Effector CD4-positive, alpha-beta T cell (primary cell): ENCODE measurements around the gene NR3C1.
A peak's percentile ranks its signal among the peaks of the same experiment; 100 is the strongest.

Experiments
- DNase-seq: peaks from one replicate; pipeline ENCODE4 v3.0.0-alpha.2; 2020
- total RNA-seq: gene quantifications from one replicate; lab custom pipeline; 2026; lab: John Stamatoyannopoulos, UW

The NR3C1 gene
- total RNA-seq: 207 reads per million, percentile 93 among the genes with 10 or more reads in this experiment

DNA sequence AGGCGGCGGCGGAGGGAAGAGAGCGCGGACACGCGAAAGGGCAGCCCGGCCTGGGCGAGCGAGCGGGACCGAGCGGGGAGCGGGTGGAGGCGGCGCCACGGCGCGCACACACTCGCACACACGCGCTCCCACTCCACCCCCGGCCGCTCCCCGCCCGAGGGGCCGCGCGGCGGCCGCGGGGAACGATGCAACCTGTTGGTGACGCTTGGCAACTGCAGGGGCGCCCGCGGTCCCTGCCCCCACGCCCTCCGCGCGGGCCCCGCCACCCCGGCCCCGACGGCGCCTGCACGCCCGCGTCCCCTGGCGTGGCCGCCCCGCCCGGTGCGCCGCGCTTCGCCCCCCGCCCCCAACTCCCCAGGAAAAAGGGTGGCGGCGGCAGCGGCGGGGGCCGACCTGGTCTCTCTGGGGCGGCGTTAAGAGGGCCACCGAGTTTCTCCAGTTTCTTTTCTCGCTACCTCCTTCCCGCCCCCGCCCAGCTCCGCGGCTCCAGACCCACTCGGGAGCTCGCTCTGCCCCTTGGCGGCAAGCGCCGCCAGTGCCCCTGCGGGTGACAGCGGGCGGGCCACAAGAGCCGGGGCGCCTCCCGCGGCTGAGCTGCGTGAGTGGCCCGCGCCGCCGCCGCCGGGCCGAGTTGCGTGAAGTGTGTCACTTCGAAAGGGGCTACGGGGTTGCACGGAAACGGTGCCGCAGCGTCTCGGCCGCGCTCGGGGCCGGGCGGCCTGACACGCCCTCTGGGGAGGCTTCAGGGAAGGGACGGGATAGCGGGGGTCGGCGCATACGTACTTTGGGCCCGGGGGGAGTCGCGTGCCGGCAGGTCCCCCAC lies at the start of gene NR3C1:
NR3C1 (minus strand) TSS at position 94 of the 823 bp plus-strand sequence. CDS start 2,847 bp downstream, outside the sequence.
- peak; percentile 83 for DNase-seq

DNA sequence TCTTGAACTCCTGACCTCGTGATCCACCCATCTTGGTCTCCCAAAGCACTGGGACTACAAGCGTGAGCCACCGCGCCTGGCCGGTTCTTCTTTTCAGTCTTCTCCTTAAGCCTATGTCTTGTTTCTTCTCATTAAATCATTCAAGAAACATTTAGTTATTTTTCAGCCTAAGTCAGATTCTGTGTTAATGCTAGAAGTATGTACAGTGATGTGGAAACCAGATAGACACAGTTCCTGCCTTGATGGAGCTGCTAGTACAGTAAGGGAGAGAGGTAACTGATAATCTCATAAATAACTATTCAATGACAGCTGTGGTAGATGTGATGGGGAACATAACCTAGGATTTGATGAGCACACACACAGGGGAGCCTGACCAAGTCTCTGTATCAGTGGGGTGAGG lies 46.3 kb upstream of the NR3C1 start:
- no peak for DNase-seq

GRCh38 chr5:143448518-143448917 lies 45.0 kb upstream of the NR3C1 start:
- DNase-seq: no peak

GRCh38 chr5:143447983-143448382 lies 44.5 kb upstream of the NR3C1 start:
- DNase-seq: no peak

DNA sequence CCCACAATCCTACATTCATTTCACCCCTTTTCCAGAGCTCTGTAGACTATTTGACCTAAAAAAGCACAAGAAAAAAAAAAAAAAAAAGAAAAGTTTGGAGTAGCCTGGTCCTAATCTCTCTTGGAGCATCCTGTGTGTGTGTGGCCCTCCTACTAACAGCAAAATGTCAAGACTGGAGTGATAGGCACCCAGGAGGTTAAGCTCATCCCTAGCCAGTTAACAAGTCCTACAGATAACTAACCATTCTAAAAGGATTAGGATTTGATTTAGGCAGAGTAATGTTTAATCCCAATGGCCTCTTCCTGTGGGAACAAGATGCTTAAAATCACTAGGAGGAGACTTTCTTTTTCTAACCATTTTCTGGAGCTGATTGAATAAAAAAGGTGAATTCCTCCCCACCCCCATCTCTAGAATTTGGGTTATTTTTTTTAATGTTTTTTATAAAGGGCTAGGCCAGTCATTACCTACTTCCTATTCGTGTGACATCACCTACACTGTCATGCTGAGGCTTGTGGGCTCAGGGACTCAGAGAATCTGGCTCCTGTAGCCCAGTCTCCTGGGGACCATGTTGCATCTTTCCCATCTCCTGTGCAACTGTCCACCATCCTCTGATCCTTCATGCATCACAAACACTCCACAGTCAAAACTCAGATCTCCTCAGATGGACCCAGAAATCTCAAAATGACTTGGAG lies 43.2 kb upstream of the NR3C1 start:
- DNase-seq: no peak

DNA sequence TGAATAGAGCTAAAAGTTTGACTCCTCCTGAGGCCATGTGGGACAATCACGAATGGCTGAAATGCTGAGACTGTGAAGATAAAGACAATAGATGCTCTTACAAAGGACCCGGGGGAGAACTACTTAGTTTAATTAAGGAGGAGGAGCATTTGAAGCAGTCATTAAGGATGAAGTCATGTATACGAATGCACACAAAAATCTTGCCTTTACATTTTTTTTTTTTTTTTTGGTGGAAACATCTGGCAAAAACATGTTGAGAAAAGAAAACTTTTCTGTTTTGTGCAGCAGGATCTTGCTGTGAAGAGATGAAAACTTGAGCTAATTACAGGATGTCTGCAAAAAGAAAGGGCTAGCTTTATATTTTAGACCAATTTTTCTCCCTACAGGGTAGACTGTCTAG lies 42.3 kb upstream of the NR3C1 start:
- DNase-seq: no peak

GRCh38 chr5:143443330-143443729 lies 39.8 kb upstream of the NR3C1 start:
- DNase-seq: no peak

GRCh38 chr5:143442385-143442784 lies 38.9 kb upstream of the NR3C1 start:
- DNase-seq: no peak

- DNase-seq: no peak
Observed at GRCh38 chr5:143440448-143441115, 37.1 kb upstream of the NR3C1 start.

GRCh38 chr5:143437666-143438273 lies 34.3 kb upstream of the NR3C1 start:
- no peak for DNase-seq

DNA sequence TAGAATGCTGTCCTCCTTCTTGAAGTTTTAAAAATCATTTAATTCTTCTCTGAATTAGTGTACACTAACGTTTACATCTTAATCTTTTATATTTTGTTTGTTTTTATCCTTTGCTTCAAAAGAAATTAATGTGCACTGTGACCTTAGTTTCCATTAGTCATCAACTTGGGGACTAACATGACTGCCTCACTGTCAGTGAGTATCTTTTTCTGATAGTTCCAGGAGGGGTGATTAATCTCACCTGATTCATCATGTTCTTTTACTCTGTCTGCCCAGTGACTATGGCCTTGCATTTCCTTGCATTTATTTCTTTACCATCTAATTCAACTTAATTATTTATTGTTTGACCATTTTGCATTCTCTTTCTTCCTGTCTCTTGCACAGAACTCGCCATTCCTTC lies 33.4 kb upstream of the NR3C1 start:
- no peak for DNase-seq

GRCh38 chr5:143435210-143435657 lies 31.7 kb upstream of the NR3C1 start:
- no peak for DNase-seq

GRCh38 chr5:143434261-143435209 lies 31.0 kb upstream of the NR3C1 start:
- peak; percentile 58 for DNase-seq

- no peak for DNase-seq
Observed at GRCh38 chr5:143433670-143434069, 30.2 kb upstream of the NR3C1 start.

GRCh38 chr5:143432658-143433239 lies 29.3 kb upstream of the NR3C1 start:
- DNase-seq: no peak

DNA sequence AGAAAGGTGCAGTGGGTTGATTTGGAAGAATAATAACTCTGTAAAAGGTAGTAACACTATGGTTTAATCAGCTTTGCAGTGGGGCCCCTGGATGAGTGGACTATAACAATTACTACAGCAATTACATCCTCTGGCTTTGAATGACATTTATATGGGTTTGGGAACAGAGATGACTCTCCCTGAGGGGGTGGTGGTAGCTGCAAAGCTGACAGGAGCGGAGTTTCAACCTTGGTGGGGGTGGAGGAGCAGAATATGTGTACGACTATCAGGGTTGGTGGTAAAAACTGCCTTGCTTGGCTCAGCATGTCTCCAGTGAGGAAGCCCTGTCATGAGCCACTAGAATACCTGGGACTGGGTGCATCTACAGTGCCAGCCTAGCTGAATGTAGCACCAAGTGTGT lies 28.3 kb upstream of the NR3C1 start:
- DNase-seq: no peak

- DNase-seq: no peak
Observed at GRCh38 chr5:143428738-143429420, 25.4 kb upstream of the NR3C1 start.

- DNase-seq: no peak
Observed at GRCh38 chr5:143428155-143428554, 24.7 kb upstream of the NR3C1 start.

GRCh38 chr5:143427122-143427735 lies 23.7 kb upstream of the NR3C1 start:
- no peak for DNase-seq

DNA sequence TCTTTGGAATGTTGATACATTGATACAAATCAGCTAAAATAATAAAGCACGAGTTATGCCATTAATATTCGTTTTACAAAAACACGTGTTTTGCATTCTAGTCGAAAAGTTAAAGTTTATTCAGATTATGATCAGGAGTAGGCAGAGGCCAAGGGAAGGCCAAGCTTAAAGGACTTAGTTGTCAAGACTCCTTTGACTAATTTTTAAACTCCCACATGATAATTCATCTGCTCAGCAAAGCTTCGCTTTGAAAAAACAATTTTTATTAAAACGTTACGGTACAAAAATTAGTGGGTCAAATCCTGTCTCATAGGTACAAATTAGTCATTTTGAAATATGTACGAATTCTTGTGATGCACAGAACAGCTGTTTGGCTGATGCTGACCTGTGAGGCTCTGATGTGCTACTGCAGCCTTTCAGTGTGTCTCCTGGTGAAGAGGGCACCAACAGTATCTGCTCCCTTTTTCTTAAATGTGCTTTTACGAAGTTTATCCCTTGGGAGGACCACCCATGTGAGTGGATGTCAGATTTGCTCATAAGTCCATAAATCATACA lies 23.0 kb upstream of the NR3C1 start:
- no peak for DNase-seq
